Vagina (tissue), 2 donors: Measurements from ENCODE around the gene RIGI. TPM values are rescaled to one million over a fixed set of nuclear protein-coding genes. Genes with fewer than 3 reads are reported as not detected.

Experiments
- DNase-seq, 2 donors: peaks; one replicate each; pipeline ENCODE4 v3.0.0-alpha.2; 2017; ENCODE audit errors: extremely low spot score in 2 of 2
- H3K27ac ChIP-seq: fragments of 200-600 bp; sonication (generic); one replicate; pipeline ENCODE4 v1.5.1; 2019
- H3K27me3 ChIP-seq: fragments of 200-600 bp; sonication (generic); one replicate; pipeline ENCODE4 v1.5.1; 2019
- H3K36me3 ChIP-seq, 2 donors: fragments of 200-600 bp; sonication (generic); one replicate each; pipeline ENCODE4 v1.5.1; 2017 to 2019
- H3K4me1 ChIP-seq: fragments of 200-600 bp; sonication (generic); one replicate; pipeline ENCODE4 v1.5.1; 2019
- H3K4me3 ChIP-seq, 2 donors: fragments of 200-600 bp; sonication (generic); 1 replicate in 1 of 2; 2 replicates in 1 of 2; pipeline ENCODE4 v1.5.1; 2016 to 2019
- H3K9me3 ChIP-seq: fragments of 200-600 bp; sonication (generic); one replicate; pipeline ENCODE4 v1.5.1; 2019
- CTCF ChIP-seq, 3 experiments: fragments of 450-650 bp in 2 of 3; fragments of 200-600 bp in 1 of 3; sonication (generic) in 1 of 3; IDR thresholded peaks; one replicate each; pipeline ENCODE4 v1.5.1; 2017 to 2019; ENCODE audit warnings: antibody characterized with exemption in 3 of 3, mild to moderate bottlenecking in 2 of 3, moderate library complexity in 2 of 3
- POLR2A ChIP-seq, 2 donors: fragments of 450-650 bp; IDR thresholded peaks; one replicate each; pipeline ENCODE4 v1.6.1; 2017; ENCODE audit warnings: antibody characterized with exemption in 2 of 2, mild to moderate bottlenecking in 2 of 2, moderate library complexity in 2 of 2
- POLR2AphosphoS5 ChIP-seq, 2 donors: sonication (generic); formaldehyde crosslinking; IDR thresholded peaks; one replicate each; pipeline ENCODE4 v1.9.0; 2017; ENCODE audit warnings: antibody characterized with exemption in 2 of 2, mild to moderate bottlenecking in 2 of 2, low read depth in 1 of 2; ENCODE audit not compliant: insufficient read depth in 1 of 2
- intact Hi-C: fragments of 100-400 bp; cut with DNase I; formaldehyde crosslinking; loops from one replicate; pipeline ENCODE4 v1.15.1; 2023
- total RNA-seq: library from RNA; depleted of rRNA; stranded (reverse); fragments of >200 nt; gene quantifications from one replicate; pipeline ENCODE4 v1.2.3, GENCODE V29; 2016

Gene RIGI
- total RNA-seq, 1 donor from 2014 or later, result 11.3 TPM

GRCh38 chr9:32508728-32509127 is 17.3 kb downstream of the RIGI start:
- DNase-seq, result no peak
- H3K27me3 ChIP-seq, result no peaks in the 10 kb centered on the region
- TF ChIP-seq POLR2AphosphoS5 (IDR thresholded peaks at IDR 0.05; ENCODE audit: insufficient read depth in 1 of 2, low read depth in 1 of 2), result no peak
- intact Hi-C loops, result no loop called here
- no peaks in the 10 kb centered on the region for H3K36me3 ChIP-seq
- no peak overlapping the region for H3K4me3 ChIP-seq
- H3K9me3 ChIP-seq, result no peaks in the 10 kb centered on the region
- H3K27ac ChIP-seq, result no peak overlapping the region
- peaks cover 8% of the 10 kb centered on the region for H3K4me1 ChIP-seq

- TF ChIP-seq CTCF (IDR thresholded peaks at IDR 0.05) (no peak), POLR2A (IDR thresholded peaks at IDR 0.05) (no peak), POLR2AphosphoS5 (IDR thresholded peaks at IDR 0.05; ENCODE audit: insufficient read depth in 1 of 2, low read depth in 1 of 2) (no peak)
- H3K4me1 ChIP-seq, result no peaks in the 10 kb centered on the region
- no peaks in the 10 kb centered on the region for H3K27me3 ChIP-seq
- intact Hi-C loops, result no loop called here
- H3K27ac ChIP-seq, result no peak overlapping the region
- no peaks in the 10 kb centered on the region for H3K9me3 ChIP-seq
- H3K36me3 ChIP-seq, result peaks cover 0 to 11% of the 10 kb centered on the region in 2 donors
- no peak overlapping the region for H3K4me3 ChIP-seq
- DNase-seq, result no peak
These were observed 23.0 kb downstream of the RIGI start for GRCh38 chr9:32503008-32503407.

- intact Hi-C loops, result no loop called here
These were observed 23.5 kb downstream of the RIGI start for GRCh38 chr9:32502464-32502863.

GRCh38 chr9:32501868-32502267 is 24.1 kb downstream of the RIGI start:
- H3K27ac ChIP-seq, result no peak overlapping the region
- no peaks in the 10 kb centered on the region for H3K4me1 ChIP-seq
- TF ChIP-seq POLR2AphosphoS5 (IDR thresholded peaks at IDR 0.05; ENCODE audit: insufficient read depth in 1 of 2, low read depth in 1 of 2), result no peak
- TF ChIP-seq CTCF (IDR thresholded peaks at IDR 0.05), result no peak
- TF ChIP-seq POLR2A (IDR thresholded peaks at IDR 0.05), result no peak
- intact Hi-C loops, result no loop called here
- no peak overlapping the region for H3K4me3 ChIP-seq
- H3K27me3 ChIP-seq, result no peaks in the 10 kb centered on the region
- peaks cover 0 to 13% of the 10 kb centered on the region in 2 donors for H3K36me3 ChIP-seq
- no peaks in the 10 kb centered on the region for H3K9me3 ChIP-seq
- no peak for DNase-seq

More at GRCh38 chr9:32502464-32502863, 23.5 kb downstream of the RIGI start:
- no peaks in the 10 kb centered on the region for H3K9me3 ChIP-seq
- H3K4me1 ChIP-seq, result no peaks in the 10 kb centered on the region
- H3K4me3 ChIP-seq, result no peak overlapping the region
- no peak for TF ChIP-seq CTCF (IDR thresholded peaks at IDR 0.05)
- TF ChIP-seq POLR2AphosphoS5 (IDR thresholded peaks at IDR 0.05; ENCODE audit: insufficient read depth in 1 of 2, low read depth in 1 of 2), result no peak
- no peak for TF ChIP-seq POLR2A (IDR thresholded peaks at IDR 0.05)
- no peak overlapping the region for H3K27ac ChIP-seq
- no peak for DNase-seq
- H3K27me3 ChIP-seq, result no peaks in the 10 kb centered on the region
- peaks cover 0 to 11% of the 10 kb centered on the region in 2 donors for H3K36me3 ChIP-seq

GRCh38 chr9:32500768-32501167 is 25.2 kb downstream of the RIGI start:
- Histone ChIP-seq H3K27ac (no peak overlapping the region), H3K27me3 (no peaks in the 10 kb centered on the region), H3K4me1 (no peaks in the 10 kb centered on the region), H3K9me3 (no peaks in the 10 kb centered on the region), H3K36me3 (peaks cover 0 to 22% of the 10 kb centered on the region in 2 donors), H3K4me3 (no peak overlapping the region)
- intact Hi-C loops, result no loop called here
- DNase-seq, result no peak
- no peak for TF ChIP-seq POLR2AphosphoS5 (IDR thresholded peaks at IDR 0.05; ENCODE audit: insufficient read depth in 1 of 2, low read depth in 1 of 2)
- TF ChIP-seq CTCF (IDR thresholded peaks at IDR 0.05), result no peak
- TF ChIP-seq POLR2A (IDR thresholded peaks at IDR 0.05), result no peak
